Measurements from ENCODE around the gene GPR142. TPM values are rescaled to one million over a fixed set of nuclear protein-coding genes. Genes with fewer than 3 reads are reported as not detected.

The GPR142 gene
- total and polyA plus RNA-seq, 2 donors (not counting 3 experiments of a cell fraction or from before 2014, with no cell fraction given): not detected

DNA sequence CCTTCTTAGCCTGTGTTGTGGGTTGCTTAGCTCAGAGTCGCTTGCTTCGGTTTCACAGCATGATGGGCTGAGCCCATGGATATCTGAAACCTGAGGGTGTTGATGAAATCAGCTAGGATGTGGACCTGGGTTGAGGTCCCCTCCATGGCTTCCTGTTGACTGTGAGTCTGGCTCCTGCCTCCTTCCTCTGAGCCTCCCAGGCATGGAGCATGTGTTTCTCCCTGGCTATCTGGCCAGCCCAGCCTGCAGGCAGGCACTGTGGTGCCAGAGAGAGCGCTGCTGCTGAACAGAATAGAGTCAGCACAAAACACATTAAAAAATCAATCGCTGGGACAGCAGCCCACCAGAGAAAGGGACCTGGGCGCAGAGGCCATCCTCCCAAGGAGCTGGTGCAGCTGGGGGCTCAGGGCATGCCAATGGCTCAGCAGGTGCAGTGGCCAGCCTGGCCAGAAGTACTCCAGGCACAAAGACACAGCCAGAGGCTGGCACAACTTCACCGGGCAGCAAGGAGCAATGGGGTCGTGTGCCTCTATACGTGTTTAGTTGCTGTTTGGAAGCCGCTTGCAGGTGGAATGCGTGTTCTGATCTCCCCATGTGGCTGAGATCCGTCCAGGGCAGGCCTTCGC, 36.3 kb downstream of the GPR142 start:
- ChIA-PET CTCF (no interaction called here), POLR2A (no interaction called here)
- Histone ChIP-seq H3K4me3 (replicated peaks in 1 of 3; ENCODE audit: insufficient read depth in 1 of 3, low read depth in 1 of 3, low read length in 3 of 3) (no peak overlapping the region), H4K20me1 (replicated peaks; ENCODE audit: control insufficient read depth, extremely low read depth, insufficient read depth, low read length) (no peaks in the 10 kb centered on the region), H3K27ac (ENCODE audit: insufficient read depth, low read depth, low read length) (no peak overlapping the region), H3K27me3 (ENCODE audit: control insufficient read depth in 2 of 2, insufficient read depth in 2 of 2, low read length in 2 of 2) (no peaks in the 10 kb centered on the region), H3K79me2 (ENCODE audit: control insufficient read depth, insufficient read depth, low read length) (no peaks in the 10 kb centered on the region), H3K9me3 (replicated peaks; ENCODE audit: control insufficient read depth, insufficient read depth, low read length) (no peaks in the 10 kb centered on the region), H2AFZ (ENCODE audit: low read depth, low read length) (no peak overlapping the region), H3K9ac (replicated peaks; ENCODE audit: extremely low read depth, insufficient read depth, low read length) (no peak overlapping the region), H3K9me1 (replicated peaks; ENCODE audit: control insufficient read depth, extremely low read depth, insufficient read depth, low read length) (no peaks in the 10 kb centered on the region), H3K4me2 (ENCODE audit: insufficient read depth, low read length) (no peak overlapping the region), H3K4me1 (ENCODE audit: control insufficient read depth, extremely low read depth, insufficient read depth, low read length) (no peaks in the 10 kb centered on the region), H3K36me3 (ENCODE audit: control insufficient read depth in 2 of 2, extremely low read depth in 1 of 2, insufficient read depth in 2 of 2, low read length in 2 of 2) (no peaks in the 10 kb centered on the region)
- TF ChIP-seq JUN (IDR thresholded peaks at IDR 0.05; ENCODE audit: borderline replicate concordance, insufficient read depth, insufficient read length, low read depth) (no peak), POLR2AphosphoS5 (IDR thresholded peaks at IDR 0.05; ENCODE audit: insufficient read depth, low read depth, low read length) (no peak), GATA2 (IDR thresholded peaks at IDR 0.05; ENCODE audit: insufficient read depth, insufficient read length, low read depth, low read length) (no peak)
- no peak for DNase-seq (ENCODE audit: low read depth, low spot score)
- no TSS peak for BruUV-seq (replicated peaks)
- intact Hi-C loops (cut with micrococcal nuclease): no loop called here
- dilution Hi-C loops (cut with MboI; ENCODE audit: extremely low pct_ligation_motif_present, low sequenced_read_pairs): no loop called here
- FAIRE-seq: no peak

DNA sequence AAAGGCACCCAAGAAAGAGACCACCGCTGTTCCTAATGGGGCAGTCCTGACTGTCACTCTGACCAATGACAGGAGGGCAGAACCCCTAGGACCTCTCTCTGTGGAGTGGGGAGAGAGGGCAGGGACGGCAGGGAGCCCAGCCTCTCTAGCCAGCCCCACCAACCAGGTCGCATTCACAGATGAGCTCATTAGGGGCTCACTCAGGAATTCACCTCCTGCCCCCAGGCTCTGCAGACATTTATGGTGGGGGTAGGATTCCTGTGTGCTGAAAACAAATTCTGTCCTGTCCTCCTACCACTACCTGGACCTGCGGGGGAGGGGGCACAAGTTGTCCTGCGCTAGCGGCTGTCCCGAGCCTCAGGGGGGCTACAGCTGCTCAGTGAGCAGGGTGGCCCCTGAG, 36.9 kb downstream of the GPR142 start:
- no peak for TF ChIP-seq GATA2 (IDR thresholded peaks at IDR 0.05; ENCODE audit: insufficient read depth, insufficient read length, low read depth, low read length)
- TF ChIP-seq EZH2 (IDR thresholded peaks at IDR 0.05; ENCODE audit: borderline replicate concordance, low read depth, low read length, severe bottlenecking): no peak
- TF ChIP-seq, protein P1, sequence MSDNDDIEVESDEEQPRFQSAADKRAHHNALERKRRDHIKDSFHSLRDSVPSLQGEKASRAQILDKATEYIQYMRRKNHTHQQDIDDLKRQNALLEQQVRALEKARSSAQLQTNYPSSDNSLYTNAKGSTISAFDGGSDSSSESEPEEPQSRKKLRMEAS (IDR thresholded peaks at IDR 0.05; ENCODE audit: insufficient read depth, insufficient read length): no peak
- no peak for TF ChIP-seq JUN (IDR thresholded peaks at IDR 0.05; ENCODE audit: borderline replicate concordance, insufficient read depth, insufficient read length, low read depth)
- TF ChIP-seq FOS (IDR thresholded peaks at IDR 0.05; ENCODE audit: borderline replicate concordance, insufficient read depth, low read length): no peak
- no peaks in the 10 kb centered on the region for H4K20me1 ChIP-seq (replicated peaks; ENCODE audit: control insufficient read depth, extremely low read depth, insufficient read depth, low read length)
- DNase-seq (ENCODE audit: low read depth, low spot score) (no peak), FAIRE-seq (no peak)
- H3K9me1 ChIP-seq (replicated peaks; ENCODE audit: control insufficient read depth, extremely low read depth, insufficient read depth, low read length): no peaks in the 10 kb centered on the region
- ChIA-PET POLR2A (no interaction called here), CTCF (no interaction called here)
- intact Hi-C loops (cut with micrococcal nuclease) (no loop called here), dilution Hi-C loops (cut with MboI; ENCODE audit: extremely low pct_ligation_motif_present, low sequenced_read_pairs) (no loop called here)
- no peak overlapping the region for H3K4me3 ChIP-seq (replicated peaks in 1 of 3; ENCODE audit: insufficient read depth in 1 of 3, low read depth in 1 of 3, low read length in 3 of 3)
- no peaks in the 10 kb centered on the region for H3K79me2 ChIP-seq (ENCODE audit: control insufficient read depth, insufficient read depth, low read length)
- no peak overlapping the region for H3K4me2 ChIP-seq (ENCODE audit: insufficient read depth, low read length)
- no peaks in the 10 kb centered on the region for H3K36me3 ChIP-seq (ENCODE audit: control insufficient read depth in 2 of 2, extremely low read depth in 1 of 2, insufficient read depth in 2 of 2, low read length in 2 of 2)
- H3K9me3 ChIP-seq (replicated peaks; ENCODE audit: control insufficient read depth, insufficient read depth, low read length): no peaks in the 10 kb centered on the region
- H3K9ac ChIP-seq (replicated peaks; ENCODE audit: extremely low read depth, insufficient read depth, low read length): no peak overlapping the region
- no peaks in the 10 kb centered on the region for H3K4me1 ChIP-seq (ENCODE audit: control insufficient read depth, extremely low read depth, insufficient read depth, low read length)
- H2AFZ ChIP-seq (ENCODE audit: low read depth, low read length): no peak overlapping the region
- no peaks in the 10 kb centered on the region for H3K27me3 ChIP-seq (ENCODE audit: control insufficient read depth in 2 of 2, insufficient read depth in 2 of 2, low read length in 2 of 2)
- no peak overlapping the region for H3K27ac ChIP-seq (ENCODE audit: insufficient read depth, low read depth, low read length)
- no TSS peak for BruUV-seq (replicated peaks)
